SHP77 treated with DMSO at 0.1 percent for 48 hours (cell line): ENCODE results near the gene PPP2R5C.

ENCODE experiments used
- DNase-seq: peaks from one replicate; lab custom pipeline; 2025; lab: John Stamatoyannopoulos, UW

Gene PPP2R5C

GRCh38 chr14:101755591-101756324, 5.8 kb upstream of the PPP2R5C start:
- no peak for DNase-seq

- DNase-seq, result no peak
Observed at GRCh38 chr14:101757064-101757838, 4.3 kb upstream of the PPP2R5C start.

DNA sequence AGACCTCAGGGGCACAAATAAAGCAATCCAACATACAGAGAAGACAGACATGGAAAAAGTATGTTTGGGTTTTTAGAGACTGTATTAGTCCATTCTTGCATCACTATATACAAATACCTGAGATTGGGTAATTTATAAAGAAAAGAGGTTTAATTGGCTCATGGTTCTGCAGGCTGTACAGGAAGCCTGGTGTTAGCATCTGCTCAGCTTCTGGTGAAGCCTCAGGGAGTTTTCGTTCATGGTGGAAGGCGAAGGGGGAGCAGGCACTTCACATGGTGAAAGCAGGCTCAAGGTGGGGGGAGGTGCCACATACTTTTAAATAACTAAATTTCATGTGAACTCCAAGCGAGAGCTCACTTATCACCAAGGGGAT, 3.7 kb upstream of the PPP2R5C start:
- DNase-seq, result no peak

GRCh38 chr14:101758913-101759593, 2.5 kb upstream of the PPP2R5C start:
- no peak for DNase-seq

DNA sequence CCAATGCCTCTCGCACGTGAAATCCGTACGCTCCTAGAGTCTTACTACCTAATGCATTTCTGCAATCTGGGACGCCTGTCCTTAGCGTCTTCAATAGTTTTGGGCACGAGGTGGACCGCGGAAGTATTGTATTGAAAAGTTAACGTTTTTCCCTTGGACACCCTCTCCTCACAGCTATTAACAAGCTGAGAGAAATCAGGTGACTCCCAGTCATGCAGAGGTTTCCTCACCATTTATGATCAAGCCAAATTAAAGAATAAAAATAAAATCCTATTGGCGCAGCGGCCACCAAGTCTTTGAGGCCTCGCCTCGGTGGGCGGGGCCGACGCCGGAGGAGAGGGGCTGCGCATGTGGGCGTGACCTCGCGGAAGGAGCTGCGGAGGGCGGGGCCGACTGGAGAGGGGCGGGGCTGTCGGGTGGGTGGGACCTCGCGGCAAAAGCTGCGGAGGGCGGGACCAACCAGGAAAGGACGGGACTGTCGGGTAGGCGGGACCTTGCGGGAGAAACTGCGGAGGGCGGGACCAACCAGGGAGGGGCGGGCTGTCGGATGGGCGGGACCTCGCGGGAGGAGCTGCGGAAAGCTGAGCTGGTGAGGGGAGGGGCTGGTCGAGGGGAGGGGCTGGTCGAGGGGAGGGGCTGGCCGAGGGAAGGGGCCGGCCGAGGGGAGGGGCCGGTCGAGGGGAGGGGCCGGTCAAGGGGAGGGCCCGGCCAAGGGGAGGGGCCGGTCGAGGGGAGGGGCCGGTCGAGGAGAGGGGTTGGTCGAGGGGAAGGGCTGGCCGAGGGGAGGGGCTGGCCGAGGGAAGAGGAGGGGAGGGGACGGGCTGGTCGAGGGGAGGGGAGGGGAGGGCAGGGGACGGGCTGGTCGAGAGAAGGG, 1.1 kb upstream of the PPP2R5C start:
- DNase-seq, result peak; percentile 75

DNA sequence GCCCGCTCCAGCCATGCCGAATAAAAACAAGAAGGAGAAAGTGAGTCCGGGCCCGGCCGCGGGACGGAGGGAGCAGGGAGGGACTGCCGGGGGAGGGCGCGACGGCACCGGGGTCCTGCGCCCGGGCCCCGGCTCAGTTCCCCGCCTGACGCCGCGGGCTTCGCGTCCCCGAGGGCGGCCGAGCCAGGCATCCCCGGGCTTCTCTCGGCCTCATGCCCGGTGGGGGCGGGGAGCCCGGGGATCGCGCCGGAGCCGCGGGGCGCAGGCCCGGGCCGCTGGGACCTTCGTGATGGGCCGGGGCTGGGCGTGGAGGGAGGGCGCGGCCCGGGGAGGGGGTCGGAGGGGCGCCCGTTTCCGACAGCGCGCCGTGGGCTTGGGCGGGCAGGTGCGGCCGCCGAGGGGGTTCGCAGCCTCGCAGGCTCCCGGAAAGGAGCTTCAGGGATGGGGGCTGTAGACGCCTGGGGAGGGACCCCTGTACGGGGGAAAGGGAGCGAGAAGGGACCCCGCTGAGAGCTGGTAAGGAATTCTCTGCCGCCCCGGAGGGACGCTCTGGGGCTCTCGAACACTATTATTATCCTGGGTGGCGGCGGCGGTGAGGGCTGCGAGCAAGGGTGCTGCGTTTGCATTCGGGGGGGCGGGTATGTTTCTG, 496 bp downstream of the PPP2R5C start:
- no peak for DNase-seq

- DNase-seq, result no peak
Observed at GRCh38 chr14:101762530-101763101, 1.1 kb downstream of the PPP2R5C start.

- DNase-seq, result no peak
Observed at GRCh38 chr14:101763941-101764709, 2.6 kb downstream of the PPP2R5C start.

- DNase-seq, result no peak
Observed at GRCh38 chr14:101767618-101768362, 6.3 kb downstream of the PPP2R5C start.

GRCh38 chr14:101770183-101770582, 8.7 kb downstream of the PPP2R5C start:
- DNase-seq, result no peak

GRCh38 chr14:101772770-101773169, 11.3 kb downstream of the PPP2R5C start:
- no peak for DNase-seq

DNA sequence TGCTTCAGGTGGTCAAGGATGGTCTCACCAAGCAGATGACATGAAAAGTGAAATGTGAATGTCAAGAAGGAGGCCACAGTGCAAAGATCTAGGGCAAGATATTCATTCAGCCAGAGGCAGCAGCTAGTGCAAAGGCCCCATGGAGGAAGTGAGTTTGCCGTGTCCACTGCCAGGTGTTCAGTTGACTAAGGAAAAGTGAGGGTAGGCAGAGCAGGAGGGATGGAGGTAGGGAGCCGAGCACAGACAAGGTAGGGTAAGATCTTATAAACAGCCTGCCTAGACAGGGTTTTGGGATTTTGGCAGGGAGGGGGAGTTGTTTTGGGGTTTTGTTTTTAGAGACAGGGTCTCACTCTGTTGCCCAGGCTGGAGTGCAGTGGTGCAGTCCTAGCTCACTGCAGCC, 11.9 kb downstream of the PPP2R5C start:
- no peak for DNase-seq

GRCh38 chr14:101774006-101774795, 12.7 kb downstream of the PPP2R5C start:
- DNase-seq, result no peak

DNA sequence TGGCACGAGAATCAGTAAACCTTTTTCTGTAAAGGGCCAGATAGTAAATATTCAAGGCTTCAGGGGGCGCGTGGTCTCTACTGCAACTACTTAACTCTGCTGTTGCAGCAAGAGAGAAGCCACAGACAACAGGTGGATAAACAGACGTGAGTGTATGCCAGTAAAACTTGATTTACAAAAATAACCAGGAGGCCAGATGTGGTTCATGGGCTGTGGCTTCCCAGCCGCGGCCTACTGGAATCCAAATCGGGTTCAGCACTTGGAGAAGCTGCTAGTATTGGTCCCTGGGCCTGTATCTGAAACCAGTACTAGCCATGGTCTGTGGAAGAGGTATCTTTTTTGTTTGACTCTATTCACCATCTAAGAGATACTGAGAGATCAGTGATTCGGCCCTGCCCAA, 13.3 kb downstream of the PPP2R5C start:
- DNase-seq, result no peak

DNA sequence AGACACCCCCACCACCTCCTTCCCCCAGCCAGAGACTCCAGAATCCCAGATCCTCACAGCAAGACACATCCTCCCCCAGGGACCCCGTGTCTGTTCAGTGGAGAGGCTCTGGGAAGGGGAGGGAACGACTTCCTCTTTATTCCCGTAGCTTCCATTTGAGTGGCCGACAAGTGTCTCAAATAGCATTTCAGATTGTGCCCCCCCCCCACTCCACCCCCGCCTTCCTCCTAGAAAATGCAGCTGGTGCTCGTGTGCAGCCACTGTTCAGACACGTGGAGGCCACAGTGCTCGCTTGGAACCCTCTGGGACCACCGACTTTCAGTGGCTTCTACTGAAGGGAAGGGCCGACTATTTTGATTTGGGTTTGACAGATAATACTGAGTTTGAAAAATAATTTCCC, 14.3 kb downstream of the PPP2R5C start:
- no peak for DNase-seq

- DNase-seq, result no peak
Observed at GRCh38 chr14:101776344-101776743, 14.8 kb downstream of the PPP2R5C start.

- no peak for DNase-seq
Observed at GRCh38 chr14:101780390-101780789, 18.9 kb downstream of the PPP2R5C start.

DNA sequence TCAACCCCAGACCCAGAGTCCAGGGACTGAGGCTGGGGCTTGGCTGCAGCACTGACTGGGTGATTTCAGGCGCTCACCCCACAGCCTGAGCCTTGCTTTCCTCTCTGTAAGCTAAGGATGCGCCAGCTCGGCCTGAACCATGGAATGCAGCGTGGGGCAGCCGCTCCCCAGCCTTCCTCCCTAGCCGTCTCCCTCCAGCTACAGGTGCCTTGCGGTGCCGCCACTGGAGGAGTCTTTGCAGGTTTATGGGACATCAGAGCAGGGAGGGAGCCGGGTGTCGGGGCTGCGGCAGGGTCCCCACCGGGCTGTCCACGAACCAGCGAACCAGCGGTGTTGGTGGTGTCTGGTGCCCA, 19.4 kb downstream of the PPP2R5C start:
- DNase-seq, result no peak
